Ovary (tissue), 9 donors: ENCODE results near the gene FAM135A. TPM values are rescaled to one million over a fixed set of nuclear protein-coding genes. Genes with fewer than 3 reads are reported as not detected.

Experiments used
- DNase-seq, 5 donors: peaks; one replicate each; pipeline ENCODE4 v3.0.0-alpha.2; 2019 to 2020
- H3K27ac ChIP-seq, 2 donors: fragments of 200-600 bp; one replicate each; pipeline versions ENCODE4 v1.5.1 to v1.8.0; 2019 to 2022
- H3K27me3 ChIP-seq: fragments of 200-600 bp; one replicate; pipeline ENCODE4 v1.8.0; 2022
- H3K36me3 ChIP-seq: fragments of 200-600 bp; sonication (generic); one replicate; pipeline ENCODE4 v1.5.1; 2019
- H3K4me1 ChIP-seq: one replicate; pipeline ENCODE4 v1.8.1; 2013; ENCODE audit warnings: mild to moderate bottlenecking, moderate library complexity; ENCODE audit not compliant: insufficient read depth
- H3K4me3 ChIP-seq: fragments of 200-600 bp; sonication (generic); one replicate; pipeline ENCODE4 v1.5.1; 2017
- H3K9me3 ChIP-seq, 2 donors: fragments of 200-600 bp in 1 of 2; sonication (generic) in 1 of 2; one replicate each; pipeline versions ENCODE4 v1.5.1 to v1.8.1; 2013 to 2019; ENCODE audit warnings: mild to moderate bottlenecking in 1 of 2, moderate library complexity in 1 of 2
- CTCF ChIP-seq, 3 donors: fragments of 450-650 bp in 2 of 3; fragments of 200-600 bp in 1 of 3; IDR thresholded peaks; one replicate each; pipeline versions ENCODE4 v1.5.1 to v1.8.0; 2016 to 2022; ENCODE audit warnings: antibody characterized with exemption in 3 of 3, mild to moderate bottlenecking in 1 of 3
- EP300 ChIP-seq: sonication (generic); formaldehyde crosslinking; IDR thresholded peaks from one replicate; pipeline ENCODE4 v1.6.1; 2017; ENCODE audit warnings: antibody characterized with exemption
- POLR2A ChIP-seq: fragments of 450-650 bp; IDR thresholded peaks from one replicate; pipeline ENCODE4 v1.6.1; 2017; ENCODE audit warnings: antibody characterized with exemption, mild to moderate bottlenecking, moderate library complexity
- WGBS, 3 donors: extraction: QIAGEN DNeasy Blood & Tissue Kit in 1 of 3; methylation state at CpG; one replicate each; pipeline versions ENCODE4 v1.1.5 to v1.1.7; 2013 to 2017; 5-methylcytosine and 5-hydroxymethylcytosine counted together
- intact Hi-C, 4 donors: fragments of 100-400 bp; cut with DNase I; formaldehyde crosslinking; loops; one replicate each; pipeline versions ENCODE4 v1.11.0 to v1.15.1; 2022 to 2023
- polyA plus RNA-seq, 2 donors: library from polyadenylated mRNA; stranded (reverse); fragments of 200-250 nt in 1 of 2; fragments of 350-450 nt in 1 of 2; fragmentation: Illumina TruSeq in 1 of 2; extraction: RNeasy Lipid Tissue Mini Kit (QIAGEN cat#74804) in 1 of 2; gene quantifications; one replicate each; pipeline ENCODE4 v1.2.3, GENCODE V29; 2013 to 2014
- total RNA-seq, 7 donors: library from RNA; depleted of rRNA in 2 of 7; stranded (reverse); fragments of >200 nt in 2 of 7; fragmentation: NEBNext Ultra II Directional in 3 of 7; extraction: Animal tissue kit (Norgen Biotek cat#: 25700) in 3 of 7; gene quantifications; one replicate each; pipeline versions ENCODE4 v1.1.0 to v1.2.4, GENCODE V29; 2016 to 2023
- donor health status: DM: no; HTN: no; CAD: no; lungs with moderate emphysema.
- donor health status: DM: no; HTN: no; CAD: no.
- donor health status: Bipolar disorder and iron deficiency.
- donor health status: DM: yes; HTN: yes; CAD: no.
- donor health status: DM: no; HTN: no; CAD: no.
- donor health status: DM: yes; HTN: yes; CAD: no.

FAM135A gene
- total and polyA plus RNA-seq, 9 donors, result 8.6 to 34.1 (median 25.1) TPM

DNA sequence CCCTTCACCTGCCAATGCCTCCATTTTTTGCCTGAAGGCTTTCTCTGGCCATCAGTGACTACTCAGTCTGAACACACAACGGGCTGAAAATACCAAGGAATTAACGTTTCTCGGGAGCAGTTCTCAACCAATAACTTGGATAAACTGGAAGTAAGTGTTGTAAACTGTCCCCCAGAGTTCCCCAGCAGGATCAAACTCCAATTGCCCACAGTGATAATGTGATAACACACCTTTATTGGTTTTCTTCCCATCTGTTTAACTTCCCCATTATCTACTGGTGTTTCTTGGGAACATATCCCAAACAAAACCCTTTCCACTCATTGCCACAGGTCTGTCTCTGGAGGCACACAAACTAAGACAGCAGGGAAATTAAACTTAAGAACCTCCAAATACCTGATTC, 21.8 kb upstream of the FAM135A start:
- TF ChIP-seq CTCF (IDR thresholded peaks at IDR 0.05), result no peak
- TF ChIP-seq EP300, result no peak
- TF ChIP-seq POLR2A, result no peak
- Histone ChIP-seq H3K4me1 (no peaks in the 10 kb centered on the region), H3K4me3 (no peak overlapping the region), H3K27me3 (no peaks in the 10 kb centered on the region), H3K9me3 (no peaks in the 10 kb centered on the region), H3K27ac (no peak overlapping the region), H3K36me3 (no peaks in the 10 kb centered on the region)
- intact Hi-C loops, result no loop called here
- DNase-seq, result no peak
- 85 to 93% (median 86%) methylated on average over 3 of the region's 3 CpGs for WGBS, 3 donors

GRCh38 chr6:70394518-70395300, 18.6 kb upstream of the FAM135A start:
- no peaks in the 10 kb centered on the region for H3K9me3 ChIP-seq
- no peak overlapping the region for H3K27ac ChIP-seq
- H3K27me3 ChIP-seq, result no peaks in the 10 kb centered on the region
- H3K4me3 ChIP-seq, result no peak overlapping the region
- no peaks in the 10 kb centered on the region for H3K36me3 ChIP-seq
- intact Hi-C loops, result no loop called here
- H3K4me1 ChIP-seq, result no peaks in the 10 kb centered on the region
- no peak for TF ChIP-seq POLR2A
- no peak for TF ChIP-seq CTCF (IDR thresholded peaks at IDR 0.05)
- no peak for TF ChIP-seq EP300
- WGBS, 3 donors, result 85 to 89% (median 86%) methylated on average over 20 of the region's 20 CpGs
- no peak for DNase-seq

DNA sequence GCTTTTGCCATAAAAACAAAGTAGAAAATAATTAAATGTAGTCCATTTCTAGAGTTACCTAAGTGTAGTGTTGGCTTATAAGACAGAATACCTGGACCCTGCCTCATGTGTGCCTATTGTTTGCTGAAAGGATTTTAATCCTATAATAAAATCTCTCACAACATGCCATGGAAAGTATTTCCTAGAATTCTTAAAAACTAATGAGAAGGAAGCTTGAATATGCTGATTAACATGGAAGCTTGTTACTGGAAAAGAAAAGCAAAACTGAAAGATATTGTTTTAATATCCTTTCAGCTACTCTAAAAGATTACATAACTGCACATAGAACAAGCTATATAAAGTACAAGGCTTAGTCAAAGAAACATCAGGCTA, 18.0 kb upstream of the FAM135A start:
- Histone ChIP-seq H3K27ac (no peak overlapping the region), H3K27me3 (no peaks in the 10 kb centered on the region), H3K36me3 (no peaks in the 10 kb centered on the region), H3K4me3 (no peak overlapping the region), H3K4me1 (no peaks in the 10 kb centered on the region), H3K9me3 (no peaks in the 10 kb centered on the region)
- DNase-seq, result no peak
- TF ChIP-seq POLR2A (no peak), EP300 (no peak), CTCF (IDR thresholded peaks at IDR 0.05) (no peak)
- intact Hi-C loops, result no loop called here

GRCh38 chr6:70396163-70396562, 17.1 kb upstream of the FAM135A start:
- no peaks in the 10 kb centered on the region for H3K36me3 ChIP-seq
- DNase-seq, result no peak
- H3K4me1 ChIP-seq, result no peaks in the 10 kb centered on the region
- no peak for TF ChIP-seq CTCF (IDR thresholded peaks at IDR 0.05)
- no peak for TF ChIP-seq POLR2A
- TF ChIP-seq EP300, result no peak
- no peak overlapping the region for H3K4me3 ChIP-seq
- intact Hi-C loops, result no loop called here
- H3K27me3 ChIP-seq, result no peaks in the 10 kb centered on the region
- 70 to 75% (median 73%) methylated on average over 1 of the region's 1 CpG for WGBS, 3 donors
- H3K27ac ChIP-seq, result no peak overlapping the region
- H3K9me3 ChIP-seq, result no peaks in the 10 kb centered on the region
